Endothelial cell (in vitro differentiated cells): ENCODE results near the gene TBC1D22A. TPM values are rescaled to one million over a fixed set of nuclear protein-coding genes. Genes with fewer than 3 reads are reported as not detected.

Source experiments
- DNase-seq: peaks from one replicate; pipeline ENCODE4 v3.0.0; 2021; ENCODE audit warnings: low spot score
- H3K27ac Mint-ChIP-seq: one replicate; pipeline ENCODE4 v1.8.0; 2021; ENCODE audit warnings: mixed read lengths, inconsistent platforms; ENCODE audit not compliant: unreplicated experiment
- H3K27me3 Mint-ChIP-seq: one replicate; pipeline ENCODE4 v1.8.0; 2021; ENCODE audit warnings: mild to moderate bottlenecking, moderate library complexity, mixed read lengths, inconsistent platforms; ENCODE audit not compliant: unreplicated experiment
- H3K36me3 Mint-ChIP-seq: one replicate; pipeline ENCODE4 v1.8.0; 2021; ENCODE audit warnings: mild to moderate bottlenecking, low read depth, mixed read lengths, inconsistent platforms; ENCODE audit not compliant: unreplicated experiment
- H3K4me1 Mint-ChIP-seq: one replicate; pipeline ENCODE4 v1.8.0; 2021; ENCODE audit warnings: mild to moderate bottlenecking, mixed read lengths, inconsistent platforms; ENCODE audit not compliant: unreplicated experiment
- H3K4me3 Mint-ChIP-seq: one replicate; pipeline ENCODE4 v1.8.0; 2021; ENCODE audit warnings: mild to moderate bottlenecking, mixed read lengths, inconsistent platforms; ENCODE audit not compliant: unreplicated experiment
- H3K9me3 Mint-ChIP-seq: one replicate; pipeline ENCODE4 v1.8.0; 2021; ENCODE audit warnings: mixed read lengths, inconsistent platforms; ENCODE audit not compliant: unreplicated experiment
- CTCF ChIP-seq: fragments of 200-600 bp; sonication (generic); IDR thresholded peaks from one replicate; pipeline ENCODE4 v1.5.0; 2021; ENCODE audit warnings: antibody characterized with exemption; ENCODE audit not compliant: unreplicated experiment
- total RNA-seq: library from RNA; stranded (reverse); fragmentation: NEBNext Ultra II Directional; extraction: Animal tissue kit (Norgen Biotek cat#: 25700); gene quantifications from one replicate; pipeline ENCODE4 v1.2.1, GENCODE V29; 2021; ENCODE audit not compliant: unreplicated experiment

TBC1D22A gene
- total RNA-seq, 1 donor from 2014 or later: 25.3 TPM

DNA sequence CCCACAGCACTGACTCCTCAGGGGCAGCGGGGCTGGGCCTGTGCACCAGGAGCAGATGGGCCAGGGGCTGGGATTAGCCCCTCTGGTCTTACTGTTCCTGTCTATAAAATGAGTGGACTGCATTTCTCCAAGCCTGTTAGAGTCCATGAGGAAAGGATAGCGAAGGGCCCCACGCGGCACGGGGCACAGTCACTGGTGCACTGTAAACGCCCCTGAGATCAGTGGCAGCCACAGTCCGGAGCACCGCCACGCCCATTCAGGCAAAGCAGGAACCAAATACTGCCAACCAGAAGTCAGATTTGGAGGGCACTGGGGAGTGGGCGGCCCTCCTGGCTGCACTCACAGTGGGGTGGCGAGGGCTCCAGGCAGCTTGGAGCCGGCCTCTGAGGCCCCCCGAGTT lies 387.5 kb downstream of the TBC1D22A start:
- TF ChIP-seq CTCF: no peak
- no peak for DNase-seq
- Mint-ChIP-seq H3K4me3 (no peak overlapping the region), H3K36me3 (no peaks in the 10 kb centered on the region), H3K9me3 (no peaks in the 10 kb centered on the region), H3K4me1 (peaks cover 4% of the 10 kb centered on the region), H3K27ac (no peak overlapping the region), H3K27me3 (peaks cover 19% of the 10 kb centered on the region)

DNA sequence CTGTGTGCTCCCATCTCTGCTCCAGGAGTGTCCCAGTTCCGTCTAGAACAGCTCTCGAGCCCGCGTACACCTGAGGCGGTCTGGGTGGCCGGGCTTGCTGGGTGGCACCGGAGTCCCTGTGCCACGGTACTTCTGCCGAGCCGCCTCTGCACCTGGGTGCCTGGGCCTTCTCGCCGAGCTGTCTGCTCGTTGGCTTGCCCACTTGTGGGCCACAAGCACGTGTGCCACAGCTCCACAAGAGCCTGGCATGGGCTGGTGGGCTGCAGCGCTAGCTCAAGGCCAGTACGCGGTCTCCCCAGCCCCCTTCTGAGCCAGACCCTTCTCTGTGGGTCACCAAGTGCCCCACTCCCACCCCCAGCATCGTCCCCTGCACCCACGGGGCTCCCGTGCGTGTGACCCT lies 388.0 kb downstream of the TBC1D22A start:
- Mint-ChIP-seq H3K4me1 (peaks cover 4% of the 10 kb centered on the region), H3K27me3 (peaks cover 19% of the 10 kb centered on the region), H3K27ac (no peak overlapping the region), H3K36me3 (no peaks in the 10 kb centered on the region), H3K9me3 (no peaks in the 10 kb centered on the region), H3K4me3 (no peak overlapping the region)
- DNase-seq: no peak
- no peak for TF ChIP-seq CTCF

- Mint-ChIP-seq H3K27ac (no peak overlapping the region), H3K4me3 (no peak overlapping the region), H3K9me3 (no peaks in the 10 kb centered on the region), H3K27me3 (peaks cover 15% of the 10 kb centered on the region), H3K36me3 (no peaks in the 10 kb centered on the region), H3K4me1 (peaks cover 4% of the 10 kb centered on the region)
- DNase-seq: no peak
- no peak for TF ChIP-seq CTCF
Observed at GRCh38 chr22:47151064-47151463, 388.6 kb downstream of the TBC1D22A start.

GRCh38 chr22:47151490-47151889 lies 389.0 kb downstream of the TBC1D22A start:
- Mint-ChIP-seq H3K36me3 (no peaks in the 10 kb centered on the region), H3K9me3 (no peaks in the 10 kb centered on the region), H3K27me3 (peaks cover 12% of the 10 kb centered on the region), H3K4me3 (no peak overlapping the region), H3K27ac (no peak overlapping the region), H3K4me1 (peaks cover 4% of the 10 kb centered on the region)
- TF ChIP-seq CTCF: no peak
- no peak for DNase-seq

DNA sequence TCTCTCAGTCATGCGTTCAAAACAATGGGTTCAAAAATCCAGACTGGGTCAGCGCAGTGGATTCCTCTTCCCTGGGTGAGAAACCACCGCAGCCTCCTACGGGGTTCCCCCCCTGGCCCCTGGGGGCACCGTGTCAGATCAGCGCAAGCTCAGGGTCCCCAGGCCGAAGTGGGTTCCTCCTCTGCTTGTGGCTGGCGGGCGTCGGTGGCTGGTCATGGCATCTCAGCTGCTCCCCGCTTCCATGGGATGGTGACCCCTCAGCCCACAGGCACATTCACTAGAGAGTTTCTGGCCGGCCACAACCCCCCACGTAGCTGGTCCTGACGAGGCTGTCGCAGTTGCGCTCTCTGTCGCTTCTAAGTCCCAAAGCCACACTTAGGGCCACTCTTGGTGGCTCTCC lies 389.8 kb downstream of the TBC1D22A start:
- no peak for DNase-seq
- H3K4me1 Mint-ChIP-seq: peaks cover 4% of the 10 kb centered on the region
- no peak overlapping the region for H3K4me3 Mint-ChIP-seq
- H3K36me3 Mint-ChIP-seq: no peaks in the 10 kb centered on the region
- H3K27me3 Mint-ChIP-seq: peaks cover 13% of the 10 kb centered on the region
- no peaks in the 10 kb centered on the region for H3K9me3 Mint-ChIP-seq
- no peak overlapping the region for H3K27ac Mint-ChIP-seq
- no peak for TF ChIP-seq CTCF
